ENCODE results near the gene PDGFB. TPM values are rescaled to one million over a fixed set of nuclear protein-coding genes. Genes with fewer than 3 reads are reported as not detected.
A peak's percentile ranks its signal among the peaks of the same experiment; 100 is the strongest.

The PDGFB gene
- total RNA-seq, 1 experiment from 2014 or later = 13.1 TPM

GRCh38 chr22:39234472-39234787 lies 10.4 kb downstream of the PDGFB start:
- peaks cover 36 to 52% of the 10 kb centered on the region in 2 experiments for H3K4me1 ChIP-seq (ENCODE audit: control insufficient read depth in 1 of 2, insufficient read depth in 2 of 2, low read length in 2 of 2)
- peak; percentile 46 for ATAC-seq
- ChIA-PET RAD21 (ENCODE audit: low non-redundant PET in 1 of 2, low total read pairs in 2 of 2, uncharacterized antibody in 2 of 2, unreplicated experiment in 2 of 2) (no interaction called here), CTCF (no interaction called here), POLR2A (no interaction called here)
- H3K9ac ChIP-seq (ENCODE audit: low read length) = no peak overlapping the region
- TF ChIP-seq ZFX (IDR thresholded peaks at IDR 0.05) = no peak
- TF ChIP-seq ZNF274 (IDR thresholded peaks at IDR 0.05; ENCODE audit: low read depth, low read length) = no peak
- TF ChIP-seq RAD21 (IDR thresholded peaks at IDR 0.05; ENCODE audit: low read depth) = no peak
- TF ChIP-seq CEBPB (IDR thresholded peaks at IDR 0.05; ENCODE audit: low read depth) = no peak
- TF ChIP-seq ZBTB33 (IDR thresholded peaks at IDR 0.05; ENCODE audit: extremely low read depth, insufficient replicate concordance, low read length) = no peak
- TF ChIP-seq EGR1 (IDR thresholded peaks at IDR 0.05; ENCODE audit: low read depth) = no peak
- TF ChIP-seq SIN3A (IDR thresholded peaks at IDR 0.05; ENCODE audit: low read depth) = no peak
- TF ChIP-seq FOSL1 (IDR thresholded peaks at IDR 0.05; ENCODE audit: low read depth) = no peak
- no peak for TF ChIP-seq SRF (IDR thresholded peaks at IDR 0.05; ENCODE audit: low read depth)
- no peak for TF ChIP-seq CBX3 (IDR thresholded peaks at IDR 0.05; ENCODE audit: low read depth)
- TF ChIP-seq MAX (IDR thresholded peaks at IDR 0.05) = no peak
- no peak for TF ChIP-seq YY1 (IDR thresholded peaks at IDR 0.05; ENCODE audit: extremely low read depth, insufficient replicate concordance, low read depth, low read length)
- no peak for TF ChIP-seq ELF1 (IDR thresholded peaks at IDR 0.05; ENCODE audit: borderline replicate concordance, low read depth)
- TF ChIP-seq JUND (IDR thresholded peaks at IDR 0.05) = no peak
- TF ChIP-seq TCF7L2 (IDR thresholded peaks at IDR 0.05; ENCODE audit: borderline replicate concordance, extremely low read depth, insufficient read depth, insufficient read length) = no peak
- TF ChIP-seq SP1 (IDR thresholded peaks at IDR 0.05; ENCODE audit: low read depth) = no peak
- TF ChIP-seq REST (IDR thresholded peaks at IDR 0.05; ENCODE audit: low read depth) = no peak
- H3K9me3 ChIP-seq (ENCODE audit: control insufficient read depth in 1 of 2, insufficient read depth in 1 of 2, low read depth in 1 of 2, low read length in 2 of 2) = no peaks in the 10 kb centered on the region
- DNase-seq (ENCODE audit: low read depth, low spot score) = no peak
- no peaks in the 10 kb centered on the region for H3K27me3 ChIP-seq (ENCODE audit: insufficient read depth, low read length)
- H2AFZ ChIP-seq (ENCODE audit: low read depth, low read length, poor library complexity, severe bottlenecking) = no peak overlapping the region
- H3K79me2 ChIP-seq (ENCODE audit: insufficient read depth, low read length) = peaks cover 26% of the 10 kb centered on the region; the same call in 1 of the 2 replicates
- H3K27ac ChIP-seq (ENCODE audit: low read depth, low read length) = no peak overlapping the region
- H3K4me2 ChIP-seq (ENCODE audit: low read length) = no peak overlapping the region
- intact Hi-C loops (cut with micrococcal nuclease) = no loop called here
- no peak overlapping the region for H3K4me3 ChIP-seq (replicated peaks in 1 of 2; ENCODE audit: low read depth in 1 of 2, low read length in 2 of 2)
- no peaks in the 10 kb centered on the region for H3K9me2 ChIP-seq (ENCODE audit: insufficient read depth)
- H4K20me1 ChIP-seq (ENCODE audit: insufficient read depth) = no peaks in the 10 kb centered on the region
- peaks cover 0 to 12% of the 10 kb centered on the region in 2 experiments; a peak in 1 of 4 replicates for H3K36me3 ChIP-seq (ENCODE audit: control insufficient read depth in 1 of 2, insufficient read depth in 2 of 2, low read length in 2 of 2)
- BruUV-seq (replicated peaks) = no TSS peak

Data from HCT116 (cell line).